NCI-H226 (cell line): ENCODE results near the gene HMCN1.
"Not testable (repeated sequence)": the region's sequence is repeated elsewhere in the genome, so short reads cannot be mapped to it uniquely, and the experiment has no call there.

ENCODE experiments used
- DNase-seq: peaks from one replicate; pipeline ENCODE4 v3.0.0-alpha.2; 2015

Gene HMCN1

DNA sequence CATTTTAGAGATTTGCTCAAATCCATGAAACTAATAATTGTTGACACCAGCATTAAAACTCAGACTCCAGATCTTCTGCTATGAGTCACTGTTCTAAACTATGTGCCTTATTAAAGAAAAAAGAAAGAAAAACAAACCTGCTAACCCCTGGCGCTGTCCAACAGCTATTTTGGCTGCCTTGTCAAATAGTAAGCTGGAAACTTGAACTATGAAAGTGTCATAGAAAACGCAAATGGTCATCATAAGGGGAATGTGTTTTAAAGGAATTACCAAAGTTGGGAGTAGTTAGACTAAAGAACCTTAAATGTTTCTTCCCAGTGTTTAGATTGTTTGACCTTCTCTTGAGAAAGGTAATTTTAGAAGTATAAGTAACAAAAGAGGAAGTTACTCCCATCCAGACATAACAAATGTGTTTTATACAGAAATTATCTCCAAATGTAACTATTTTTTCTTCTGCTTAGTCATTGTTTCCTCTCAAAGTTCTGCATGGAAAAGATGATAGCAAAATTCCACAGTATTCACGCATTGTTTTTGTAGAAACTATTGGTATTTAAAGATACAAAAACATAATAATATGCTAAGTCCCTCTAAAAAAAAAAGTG, 368.5 kb downstream of the HMCN1 start:
- DNase-seq, result peak; percentile 72

DNA sequence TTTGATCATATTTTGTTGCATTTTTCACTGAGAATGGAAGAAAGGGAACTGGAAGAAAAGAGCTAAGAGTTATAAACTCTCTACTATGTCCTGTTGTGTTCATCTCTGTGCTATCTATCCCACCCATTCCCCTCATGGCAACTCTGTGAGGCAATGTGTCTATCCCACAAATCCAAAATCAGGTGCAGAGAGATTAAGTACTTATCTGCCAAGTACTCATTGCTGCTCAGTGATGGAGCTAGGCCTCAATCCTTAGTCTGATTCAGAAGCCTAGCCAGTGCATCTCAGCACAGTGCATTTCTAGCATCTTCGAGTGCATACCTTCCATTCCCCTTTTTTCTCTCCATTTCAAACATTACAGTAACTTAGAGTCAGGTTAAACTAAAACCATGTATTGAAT, 370.3 kb downstream of the HMCN1 start:
- no peak for DNase-seq

DNA sequence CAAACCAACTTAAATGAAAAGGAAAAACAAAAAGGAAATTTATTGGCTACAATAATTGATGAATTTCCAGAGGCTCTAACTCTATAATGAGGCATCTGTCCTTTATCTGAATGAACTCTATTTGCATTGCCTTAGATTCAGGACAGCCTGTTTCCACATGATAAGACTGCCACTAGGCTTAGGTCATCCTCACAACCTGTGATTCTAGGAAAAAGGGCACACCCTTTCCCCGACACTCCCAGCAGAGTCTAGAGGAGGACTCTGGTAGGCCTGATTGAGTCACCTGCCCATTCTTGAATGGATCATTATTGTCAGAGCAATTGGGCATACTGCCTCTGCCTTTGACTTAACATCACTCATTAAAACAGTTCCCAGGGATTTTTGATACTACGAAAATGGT, 378.1 kb downstream of the HMCN1 start:
- DNase-seq, result no peak

DNA sequence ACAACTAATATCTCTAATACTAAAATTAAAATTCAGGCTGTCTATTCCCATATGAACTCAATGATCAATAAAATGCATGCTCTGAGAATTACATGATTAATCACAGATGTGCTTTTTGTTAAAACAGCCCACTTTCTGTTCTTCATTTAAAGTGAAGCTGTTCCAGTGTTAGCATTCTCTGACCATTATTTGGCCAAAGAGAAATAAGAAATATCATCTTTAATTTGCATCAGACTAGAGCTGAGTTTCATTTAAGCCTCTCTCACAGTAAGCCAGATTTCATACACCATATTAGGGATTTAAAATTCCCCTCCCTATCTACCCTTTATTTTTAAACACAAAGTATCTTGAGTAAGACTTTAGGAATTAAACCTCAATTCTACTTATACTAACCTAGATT, 379.3 kb downstream of the HMCN1 start:
- no peak for DNase-seq

DNA sequence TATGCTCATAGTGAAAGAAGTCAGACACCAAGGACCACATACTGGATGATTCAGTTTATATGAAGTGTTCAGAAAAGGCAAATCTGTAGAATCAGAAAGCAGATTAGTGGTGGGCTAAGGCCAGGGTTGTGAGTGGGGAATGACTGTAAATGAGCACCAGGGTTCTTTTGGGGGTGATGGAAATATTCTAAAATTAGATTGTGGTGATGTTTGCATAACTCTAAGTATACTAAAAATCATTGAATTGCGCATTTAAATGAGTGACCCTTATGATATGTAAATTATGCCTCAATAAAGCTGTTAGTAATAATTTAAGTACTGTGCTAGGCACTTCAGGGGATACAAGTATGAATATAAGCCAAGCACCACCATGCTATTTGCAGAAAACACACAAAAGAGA, 384.5 kb downstream of the HMCN1 start:
- DNase-seq, result no peak

DNA sequence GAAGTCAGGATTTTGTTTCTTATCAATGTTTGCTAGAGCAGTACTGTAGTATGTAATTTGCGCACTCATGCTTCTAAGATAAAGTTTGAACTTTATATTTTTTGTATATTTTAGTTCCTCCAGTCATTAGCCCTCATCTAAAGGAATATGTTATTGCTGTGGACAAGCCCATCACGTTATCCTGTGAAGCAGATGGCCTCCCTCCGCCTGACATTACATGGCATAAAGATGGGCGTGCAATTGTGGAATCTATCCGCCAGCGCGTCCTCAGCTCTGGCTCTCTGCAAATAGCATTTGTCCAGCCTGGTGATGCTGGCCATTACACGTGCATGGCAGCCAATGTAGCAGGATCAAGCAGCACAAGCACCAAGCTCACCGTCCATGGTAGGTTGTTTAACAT, 388.6 kb downstream of the HMCN1 start:
- DNase-seq, result no peak

DNA sequence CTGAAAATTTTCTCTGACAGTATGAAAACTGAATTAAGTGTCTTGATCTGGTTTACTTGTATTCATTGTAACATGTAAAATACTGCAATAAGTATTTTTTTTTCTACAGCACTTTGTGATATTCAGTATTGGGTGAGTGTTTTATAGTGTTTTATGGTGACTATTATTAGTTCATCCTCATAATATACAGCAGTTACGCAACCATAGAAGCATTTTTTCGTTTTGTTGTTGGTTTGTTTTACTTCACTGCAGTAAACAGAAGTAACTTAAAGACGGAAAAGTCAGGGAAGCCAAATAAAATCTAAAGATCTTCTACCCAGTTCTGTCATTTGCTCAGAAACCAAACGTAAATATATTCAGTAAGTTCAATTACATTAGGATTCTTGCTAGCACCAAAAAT, 390.8 kb downstream of the HMCN1 start:
- no peak for DNase-seq

DNA sequence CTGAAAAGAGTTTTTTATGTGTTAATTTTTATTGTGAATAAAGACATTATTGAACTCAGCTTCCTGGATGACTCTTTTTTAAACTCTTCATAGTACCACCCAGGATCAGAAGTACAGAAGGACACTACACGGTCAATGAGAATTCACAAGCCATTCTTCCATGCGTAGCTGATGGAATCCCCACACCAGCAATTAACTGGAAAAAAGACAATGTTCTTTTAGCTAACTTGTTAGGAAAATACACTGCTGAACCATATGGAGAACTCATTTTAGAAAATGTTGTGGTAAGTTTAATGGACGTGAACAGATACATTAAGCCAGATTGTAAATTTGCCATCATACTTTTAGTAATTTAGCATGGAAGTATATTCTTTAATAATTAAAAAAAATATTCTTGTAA, 391.3 kb downstream of the HMCN1 start:
- no peak for DNase-seq

DNA sequence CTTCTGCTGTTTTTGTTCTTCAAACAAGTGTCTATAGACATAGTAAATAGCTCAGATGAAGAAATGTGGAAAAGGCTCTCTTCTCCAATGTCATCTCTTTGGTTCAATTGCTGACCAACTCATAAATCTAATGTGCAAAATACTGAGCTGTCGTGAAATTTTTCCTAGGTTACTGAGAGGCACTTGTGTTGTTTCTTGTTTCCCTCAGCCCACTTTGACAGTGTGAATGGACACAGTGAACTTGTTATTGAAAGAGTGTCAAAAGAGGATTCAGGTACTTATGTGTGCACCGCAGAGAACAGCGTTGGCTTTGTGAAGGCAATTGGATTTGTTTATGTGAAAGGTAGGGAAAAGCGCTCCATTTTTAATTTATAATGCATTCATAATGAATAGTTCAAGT, 395.6 kb downstream of the HMCN1 start:
- no peak for DNase-seq

DNA sequence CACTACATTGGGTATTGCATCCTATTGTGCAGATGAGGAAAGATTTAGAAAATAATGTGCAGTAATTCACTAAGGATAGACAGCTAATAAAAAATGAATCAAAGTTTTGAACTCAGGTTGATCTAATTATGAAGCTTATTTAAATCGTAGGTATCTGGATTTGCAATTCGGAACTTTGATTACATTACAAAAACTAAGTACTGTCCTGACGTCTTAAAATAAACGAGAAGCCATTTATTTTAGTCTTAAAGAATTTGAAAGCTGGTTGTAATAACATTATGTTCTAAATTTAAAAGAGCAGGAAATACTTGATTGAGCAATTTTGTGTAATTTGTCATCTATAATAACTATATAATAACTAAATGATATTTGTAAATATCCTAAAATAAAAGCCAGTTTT, 404.9 kb downstream of the HMCN1 start:
- no peak for DNase-seq

DNA sequence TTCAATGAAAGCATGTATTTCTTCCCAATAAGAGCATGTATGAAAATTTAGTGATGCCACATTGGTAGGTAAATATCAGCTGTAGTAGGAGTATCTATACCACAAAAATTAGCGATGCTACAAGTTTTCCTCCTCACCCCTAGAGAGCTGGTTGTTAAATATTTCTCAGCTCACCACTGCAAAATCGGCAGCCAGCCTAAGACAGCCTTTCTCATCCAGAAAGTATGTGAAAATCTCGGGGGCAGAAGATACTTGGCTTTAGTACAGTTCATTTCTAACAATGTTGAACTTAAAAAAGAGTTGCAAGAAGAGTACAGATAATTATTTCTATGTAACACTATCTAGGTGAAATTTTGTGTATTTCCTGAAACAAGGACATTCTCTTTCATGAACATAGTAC, 405.5 kb downstream of the HMCN1 start:
- peak; percentile 61 for DNase-seq

DNA sequence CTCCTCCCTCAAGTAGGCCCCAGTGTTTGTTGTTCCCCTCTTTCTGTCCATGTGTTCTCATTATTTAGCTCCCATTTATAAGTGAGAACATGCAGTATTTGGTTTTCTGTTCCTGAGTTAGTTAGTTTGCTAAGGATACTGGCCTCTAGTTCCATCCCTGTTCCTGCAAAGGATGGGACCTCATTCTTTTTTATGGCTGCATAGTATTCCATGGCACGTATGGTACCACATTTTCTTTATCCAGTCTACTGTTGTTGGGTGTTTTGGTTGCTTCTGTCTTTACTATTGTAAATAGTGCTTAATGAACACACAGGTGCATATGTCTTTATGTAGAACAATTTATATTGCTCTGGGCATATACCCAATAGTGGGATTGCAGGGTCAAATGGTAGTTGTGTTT, 408.0 kb downstream of the HMCN1 start:
- DNase-seq, result no peak

DNA sequence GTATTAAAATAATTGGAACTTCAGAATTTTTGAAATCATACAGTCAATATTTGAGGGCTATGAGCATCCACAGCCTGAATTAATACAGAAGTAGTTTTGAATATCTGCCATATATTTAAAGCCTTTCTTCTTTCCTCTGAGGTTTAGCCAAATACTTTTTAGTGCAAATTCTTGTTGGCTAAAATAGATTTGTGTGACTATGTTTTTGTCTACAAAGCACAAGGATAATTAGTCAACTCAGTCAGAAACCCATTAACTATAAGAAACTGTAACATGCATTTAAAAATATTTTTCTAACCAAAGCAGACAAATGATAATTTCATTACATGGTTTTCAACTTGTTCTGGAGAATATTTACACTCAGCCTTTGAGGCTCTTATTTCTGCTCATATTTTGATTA, 408.7 kb downstream of the HMCN1 start:
- no peak for DNase-seq

DNA sequence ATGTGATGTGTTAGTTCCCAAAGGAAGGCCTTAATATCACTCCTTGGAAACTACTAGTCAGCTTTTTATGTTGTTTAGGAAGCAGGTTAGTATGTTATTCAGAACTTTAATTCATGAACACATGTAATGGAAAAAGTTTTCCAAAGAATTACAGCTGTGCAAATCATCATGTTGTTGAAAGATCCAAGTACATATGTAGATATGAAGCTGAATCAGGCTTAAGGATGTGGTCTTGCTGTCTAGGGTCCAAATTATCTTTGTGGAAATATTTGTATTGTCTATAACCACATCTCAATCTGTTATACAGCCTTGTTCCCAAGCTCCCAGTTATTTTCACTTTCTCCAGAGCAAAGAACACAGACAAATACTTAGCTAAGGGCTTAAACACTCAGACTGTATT, 409.3 kb downstream of the HMCN1 start:
- DNase-seq, result no peak

DNA sequence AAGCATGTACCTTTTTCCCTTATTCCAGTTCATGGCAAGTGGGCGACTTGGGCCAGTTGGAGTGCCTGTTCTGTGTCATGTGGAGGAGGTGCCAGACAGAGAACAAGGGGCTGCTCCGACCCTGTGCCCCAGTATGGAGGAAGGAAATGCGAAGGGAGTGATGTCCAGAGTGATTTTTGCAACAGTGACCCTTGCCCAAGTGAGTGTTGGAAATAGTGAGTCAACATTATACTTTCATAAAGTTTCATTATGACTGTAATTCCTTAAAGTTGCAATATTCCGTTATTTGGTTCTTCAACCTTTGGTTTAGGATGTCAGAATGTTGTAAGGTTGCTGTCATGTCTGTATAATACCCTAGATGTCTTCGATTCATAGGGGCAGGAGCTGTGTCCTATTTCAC, 410.3 kb downstream of the HMCN1 start:
- DNase-seq, result no peak

DNA sequence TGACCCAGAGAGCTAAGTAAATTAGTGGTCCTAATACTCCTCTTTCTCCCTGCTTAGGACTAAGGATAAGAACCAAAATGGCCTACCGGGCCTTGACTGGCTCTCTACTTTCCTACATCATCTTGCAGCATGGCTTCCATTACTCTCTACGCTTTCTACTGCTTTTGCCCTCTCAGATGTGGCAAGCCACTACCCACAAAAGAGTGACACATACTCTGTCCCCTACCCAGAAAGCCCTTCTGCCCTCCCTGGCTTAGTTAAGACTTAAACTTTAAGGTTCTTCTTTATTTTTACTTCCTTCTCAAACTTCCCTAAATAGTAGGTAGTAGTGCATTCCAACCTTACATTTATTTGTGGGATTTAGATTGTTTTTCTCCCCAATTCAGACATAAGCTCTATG, 412.8 kb downstream of the HMCN1 start:
- DNase-seq, result no peak

DNA sequence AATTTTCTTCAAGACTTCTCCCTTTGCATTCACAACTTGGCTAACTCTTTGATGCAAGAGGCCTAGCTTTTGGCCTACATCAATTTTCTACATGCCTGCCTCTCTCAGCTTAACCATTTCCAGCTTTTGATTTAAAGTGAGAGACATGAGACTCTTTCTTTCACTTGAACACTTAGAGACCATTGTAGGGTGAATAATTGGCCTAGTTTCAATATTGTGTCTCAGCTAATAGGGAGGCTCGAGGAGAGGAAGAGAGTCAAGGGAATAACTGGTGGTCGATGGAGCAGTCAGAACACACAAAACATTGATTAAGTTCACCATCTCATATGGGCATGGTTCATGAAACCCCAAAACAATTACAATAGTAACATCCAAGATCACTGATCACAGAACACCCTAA, 415.4 kb downstream of the HMCN1 start:
- DNase-seq, result no peak

DNA sequence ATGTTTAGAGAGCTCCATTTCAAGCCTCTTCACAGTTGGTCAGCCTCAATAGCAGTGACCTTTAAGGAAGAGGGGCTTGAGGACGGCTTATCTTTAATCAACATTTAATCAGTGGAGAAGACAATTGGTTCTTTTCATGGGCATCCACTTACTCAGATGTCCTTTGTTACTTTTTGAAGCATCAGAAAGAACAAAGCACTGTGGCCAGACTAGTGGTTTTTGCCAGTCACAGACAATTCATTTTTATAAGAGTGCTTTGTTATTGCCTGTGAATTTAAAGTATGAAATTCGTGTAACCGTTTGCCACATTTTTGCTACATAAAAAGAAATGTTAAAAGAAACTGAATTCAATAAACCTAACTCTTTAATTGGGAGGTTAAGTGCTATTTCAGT, 418.0 kb downstream of the HMCN1 start:
- DNase-seq, result no peak

DNA sequence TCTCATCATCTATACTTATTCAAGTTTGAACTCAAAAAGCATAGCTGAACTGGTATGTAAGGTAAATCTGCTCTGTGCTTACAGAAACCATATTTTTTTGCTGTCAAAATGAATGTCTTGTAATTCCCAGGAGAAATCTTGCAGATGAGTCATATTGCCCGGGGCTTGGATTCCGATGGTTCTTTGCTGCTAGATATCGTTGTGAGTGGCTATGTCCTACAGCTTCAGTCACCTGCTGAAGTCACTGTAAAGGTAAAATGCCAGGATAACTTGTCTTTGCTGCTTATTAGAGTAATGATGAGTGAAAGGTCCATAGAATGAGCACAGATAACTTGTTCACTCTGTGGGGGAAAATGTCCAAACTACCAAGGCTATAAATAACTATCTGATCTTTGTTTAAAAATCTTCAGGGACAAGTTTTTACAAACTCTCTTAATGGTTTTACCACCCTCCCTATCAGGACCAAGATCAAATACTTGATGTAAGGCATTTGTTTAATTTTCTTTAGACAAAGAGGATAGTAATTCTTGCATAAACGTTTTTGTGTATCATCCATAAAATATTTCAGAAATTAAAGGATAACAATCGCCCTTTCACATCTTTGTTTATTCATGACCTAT, 418.5 kb downstream of the HMCN1 start:
- peak; percentile 79 for DNase-seq

DNA sequence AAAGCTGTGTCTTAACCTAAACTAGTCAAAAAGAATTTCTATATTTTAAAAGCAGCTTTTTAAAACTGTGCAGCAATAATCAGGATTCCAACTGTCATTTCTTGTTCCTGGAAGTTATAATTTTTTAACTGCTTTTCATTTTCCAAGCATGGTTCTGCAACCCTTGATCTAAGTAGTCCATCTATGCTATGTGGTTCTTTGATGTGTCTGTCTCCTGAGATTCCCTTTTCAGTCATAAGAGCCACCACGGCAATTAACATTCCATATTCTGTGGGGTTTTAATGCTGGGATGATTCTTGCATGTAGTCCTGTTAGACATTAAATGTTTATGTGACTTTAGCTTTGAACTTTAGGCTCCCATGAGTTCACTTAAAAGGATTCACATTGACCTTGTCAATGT, 420.5 kb downstream of the HMCN1 start:
- no peak for DNase-seq

DNA sequence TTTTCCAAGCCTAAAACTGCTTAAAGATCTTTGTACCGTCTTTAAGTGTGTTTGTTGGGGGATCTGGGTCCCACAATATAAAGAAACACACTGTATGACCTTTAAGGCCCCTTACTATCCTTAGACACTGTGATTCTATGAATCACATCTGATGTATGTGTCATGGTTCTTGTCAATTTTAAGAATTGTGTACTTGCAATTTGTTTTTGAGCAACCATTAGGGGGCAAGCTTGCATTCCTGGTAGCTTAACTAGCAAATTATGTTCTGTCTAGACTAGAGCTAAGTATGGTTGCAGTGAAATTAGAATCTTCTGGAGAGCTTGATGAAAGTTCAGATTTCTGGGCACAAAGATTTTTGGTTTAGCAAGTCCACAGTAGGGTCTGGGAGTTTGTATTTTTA, 421.4 kb downstream of the HMCN1 start:
- DNase-seq, result peak; percentile 46

DNA sequence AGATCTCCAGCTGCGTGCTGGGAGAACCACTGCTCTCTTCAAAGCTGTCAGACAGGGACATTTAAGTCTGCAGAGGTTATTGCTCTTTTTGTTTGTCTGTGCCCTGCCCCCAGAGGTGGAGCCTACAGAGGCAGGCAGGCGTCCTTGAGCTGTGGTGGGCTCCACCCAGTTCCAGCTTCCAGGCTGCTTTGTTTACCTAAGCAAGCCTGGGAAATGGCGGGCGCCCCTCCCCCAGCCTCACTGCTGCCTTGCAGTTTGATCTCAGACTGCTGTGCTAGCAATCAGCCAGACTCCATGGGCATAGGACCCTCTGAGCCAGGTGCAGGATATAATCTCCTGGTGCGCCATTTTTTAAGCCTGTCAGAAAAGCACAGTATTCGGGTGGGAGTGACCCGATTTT, 428.7 kb downstream of the HMCN1 start:
- not testable (repeated sequence) for DNase-seq

DNA sequence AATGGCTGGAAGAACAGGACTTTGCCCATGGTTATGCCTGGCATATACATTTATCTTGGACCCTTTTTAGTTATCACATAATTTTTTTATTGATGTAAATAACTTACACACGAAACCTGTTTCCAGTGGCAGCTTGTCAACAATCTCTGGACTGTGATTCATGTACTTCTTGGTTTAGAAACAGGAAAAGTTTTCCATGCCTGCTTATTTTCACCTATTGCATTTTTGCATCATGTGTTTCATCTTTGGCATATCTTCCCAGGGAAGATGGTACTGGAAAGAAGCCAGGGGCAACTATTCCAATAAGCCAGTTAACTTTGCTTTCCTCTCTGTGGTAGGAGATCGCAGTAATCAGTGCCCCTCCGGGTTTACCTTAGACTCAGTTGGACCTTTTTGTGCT, 430.6 kb downstream of the HMCN1 start:
- no peak for DNase-seq

DNA sequence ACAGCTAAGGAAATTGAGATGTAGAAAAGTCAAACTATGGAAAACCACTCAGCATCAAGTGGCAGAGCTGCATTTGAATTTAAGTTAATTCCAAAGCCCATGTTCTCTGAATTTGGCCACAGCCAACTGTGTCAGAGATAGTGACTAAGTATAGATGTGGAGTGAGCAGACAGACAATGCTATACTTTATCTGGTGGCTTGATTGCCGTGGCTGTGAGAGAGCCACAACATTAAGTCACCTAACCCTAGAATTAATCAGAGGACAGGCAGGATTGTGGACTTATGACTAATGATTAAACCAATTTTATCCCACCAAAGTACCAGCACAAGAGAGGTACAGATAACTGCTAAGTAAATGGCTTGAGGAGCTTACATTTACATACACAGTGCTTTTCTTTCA, 431.1 kb downstream of the HMCN1 start:
- DNase-seq, result no peak

DNA sequence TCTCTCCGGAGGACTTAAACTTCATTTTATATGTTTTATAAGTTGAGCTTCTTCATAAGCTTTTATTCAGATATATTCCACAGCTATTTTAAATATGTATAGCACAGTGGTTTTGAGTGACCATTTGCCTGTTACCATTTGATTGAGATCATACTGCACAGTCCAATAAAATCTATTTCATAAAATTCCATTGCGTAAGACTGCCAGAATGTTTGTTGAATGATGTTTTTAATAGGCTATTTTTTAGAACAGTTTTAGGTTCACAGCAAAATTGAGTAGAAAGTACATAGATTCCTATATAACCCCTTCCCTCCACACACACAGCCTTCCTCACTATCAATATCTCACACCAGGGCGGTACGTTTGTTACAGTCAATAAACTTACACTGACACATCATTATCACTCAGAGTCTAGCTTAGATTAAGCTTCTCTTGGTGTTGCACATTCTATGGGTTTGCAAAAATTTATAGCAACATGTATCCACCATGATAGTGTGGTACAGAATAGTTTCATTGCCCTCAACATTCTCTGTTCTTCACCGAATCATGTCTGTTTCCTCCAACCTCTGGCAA, 433.0 kb downstream of the HMCN1 start:
- no peak for DNase-seq
